GM23338 (cell line): ENCODE results near the gene ELMO3. TPM values are rescaled to one million over a fixed set of nuclear protein-coding genes. Genes with fewer than 3 reads are reported as not detected.

ENCODE experiments used
- ATAC-seq: fragments of 200-7000 bp; cut with Tn5 transposase; 3 replicates; pipeline ENCODE4 v1.9.1; 2020
- DNase-seq: peaks from one replicate; pipeline ENCODE4 v3.0.0-alpha.2; 2015; ENCODE audit warnings: low spot score
- H2AFZ ChIP-seq: fragments of 200-600 bp; sonication (generic); 2 replicates; pipeline ENCODE4 v1.8.0; 2016; ENCODE audit warnings: antibody characterized with exemption, mild to moderate bottlenecking, moderate library complexity
- H3F3A ChIP-seq: fragments of 200-600 bp; sonication (generic); replicated peaks from 2 replicates; pipeline ENCODE4 v1.8.0; 2017; ENCODE audit warnings: antibody characterized with exemption, mixed run types, low read depth
- H3K27ac ChIP-seq: fragments of 200-600 bp; sonication (generic); 2 replicates; pipeline ENCODE4 v1.6.1; 2016; ENCODE audit warnings: low read depth
- H3K27me3 ChIP-seq: fragments of 200-600 bp; sonication (generic); 2 replicates; pipeline ENCODE4 v1.8.0; 2016; ENCODE audit warnings: mild to moderate bottlenecking, mixed run types, moderate library complexity; ENCODE audit not compliant: insufficient read depth
- H3K36me3 ChIP-seq: fragments of 200-600 bp; sonication (generic); 2 replicates; pipeline ENCODE4 v1.8.0; 2016; ENCODE audit warnings: mild to moderate bottlenecking; ENCODE audit not compliant: insufficient read depth
- H3K4me1 ChIP-seq: fragments of 200-600 bp; sonication (generic); 2 replicates; pipeline ENCODE4 v1.8.0; 2016; ENCODE audit warnings: mild to moderate bottlenecking, moderate library complexity; ENCODE audit not compliant: insufficient read depth
- H3K4me2 ChIP-seq: fragments of 200-600 bp; sonication (generic); 2 replicates; pipeline ENCODE4 v1.7.1; 2017; ENCODE audit warnings: mixed run types
- H3K4me3 ChIP-seq: fragments of 200-600 bp; sonication (generic); 2 replicates; pipeline ENCODE4 v1.6.1; 2016; ENCODE audit warnings: mixed run types
- H3K79me2 ChIP-seq: fragments of 200-600 bp; sonication (generic); replicated peaks from 2 replicates; pipeline ENCODE4 v1.8.0; 2017; ENCODE audit warnings: mild to moderate bottlenecking; ENCODE audit not compliant: insufficient read depth
- H3K9me2 ChIP-seq: fragments of 200-600 bp; sonication (generic); 2 replicates; pipeline ENCODE4 v1.8.0; 2017; ENCODE audit not compliant: insufficient read depth
- H4K20me1 ChIP-seq: fragments of 200-600 bp; sonication (generic); replicated peaks from 2 replicates; pipeline ENCODE4 v1.8.0; 2017; ENCODE audit warnings: mild to moderate bottlenecking; ENCODE audit not compliant: insufficient read depth
- H3K27ac Mint-ChIP-seq: 2 replicates; pipeline ENCODE4 v1.8.0; 2020; ENCODE audit warnings: inconsistent platforms, mild to moderate bottlenecking, moderate library complexity, mixed read lengths
- H3K27me3 Mint-ChIP-seq: 3 replicates; pipeline ENCODE4 v1.8.0; 2022; ENCODE audit warnings: low read depth, mild to moderate bottlenecking, moderate library complexity, mixed read lengths, inconsistent platforms; ENCODE audit not compliant: insufficient read depth, poor library complexity
- H3K36me3 Mint-ChIP-seq: 3 replicates; pipeline ENCODE4 v1.8.0; 2021; ENCODE audit warnings: low read depth, mild to moderate bottlenecking, inconsistent platforms, moderate library complexity, mixed read lengths
- H3K4me1 Mint-ChIP-seq: 3 replicates; pipeline ENCODE4 v1.8.0; 2020; ENCODE audit warnings: mild to moderate bottlenecking, inconsistent platforms, mixed read lengths
- H3K4me3 Mint-ChIP-seq: 3 replicates; pipeline ENCODE4 v1.8.0; 2021; ENCODE audit warnings: moderate library complexity, mild to moderate bottlenecking, inconsistent platforms, mixed read lengths
- H3K9me3 Mint-ChIP-seq: 3 replicates; pipeline ENCODE4 v1.8.0; 2020; ENCODE audit warnings: moderate library complexity, mild to moderate bottlenecking, inconsistent platforms, mixed read lengths
- CREB1 ChIP-seq: fragments of 250-450 bp; sonication (Bioruptor Pico); IDR thresholded peaks from 2 replicates; pipeline ENCODE4 v1.5.0; 2020; ENCODE audit warnings: low read depth, mild to moderate bottlenecking, moderate library complexity
- EZH2 ChIP-seq: fragments of 200-600 bp; sonication (generic); IDR thresholded peaks from one replicate; pipeline ENCODE4 v1.8.0; 2017; ENCODE audit warnings: antibody characterized with exemption, mild to moderate bottlenecking, low read depth; ENCODE audit not compliant: unreplicated experiment
- JUNB ChIP-seq: IDR thresholded peaks from one replicate; pipeline ENCODE4 v1.6.1; 2016; ENCODE audit warnings: antibody characterized with exemption; ENCODE audit not compliant: unreplicated experiment
- POLR2AphosphoS5 ChIP-seq: IDR thresholded peaks from 2 replicates; pipeline ENCODE4 v1.6.1; 2016; ENCODE audit warnings: antibody characterized with exemption, low read depth
- STAT1 ChIP-seq: IDR thresholded peaks from one replicate; pipeline ENCODE4 v1.6.1; 2016; ENCODE audit warnings: antibody characterized with exemption; ENCODE audit not compliant: unreplicated experiment
- ZNF114 ChIP-seq: fragments of 250-450 bp; sonication (Bioruptor Pico); IDR thresholded peaks from 2 replicates; pipeline ENCODE4 v1.5.0; 2020; ENCODE audit warnings: mild to moderate bottlenecking, moderate library complexity
- polyA plus RNA-seq: library from polyadenylated mRNA; unstranded; fragments of >200 nt; fragmentation: Nextera tagmentation; extraction: Ambion mirVana; gene quantifications from 2 replicates; pipeline ENCODE4 v1.2.1, GENCODE V29; 2016
- total RNA-seq: library from RNA; depleted of rRNA; stranded (reverse); fragments of >200 nt; shearing (Covaris generic); gene quantifications from 2 replicates; pipeline ENCODE4 v1.2.3, GENCODE V29; 2014
- TF ChIP-seq, protein P1 (sequence below): IDR thresholded peaks from 2 replicates; pipeline ENCODE4 v1.6.1; 2016; ENCODE audit warnings: antibody characterized with exemption
- TF ChIP-seq, protein P2 (sequence below): IDR thresholded peaks from one replicate; pipeline ENCODE4 v1.6.1; 2018; ENCODE audit warnings: antibody characterized with exemption; ENCODE audit not compliant: unreplicated experiment
- TF ChIP-seq, protein P3 (sequence below), 2 experiments: fragments of 200-600 bp in 1 of 2; sonication (generic) in 1 of 2; conservative IDR thresholded peaks; 2 replicates each; pipeline versions ENCODE4 v1.5.1 to v1.6.1; 2016 to 2017; ENCODE audit warnings: antibody characterized with exemption in 2 of 2, low read depth in 2 of 2, mild to moderate bottlenecking in 2 of 2, moderate library complexity in 1 of 2

Gene ELMO3
- total and polyA plus RNA-seq, 2 experiments from 2014 or later, result 4.7 to 16.2 TPM

DNA sequence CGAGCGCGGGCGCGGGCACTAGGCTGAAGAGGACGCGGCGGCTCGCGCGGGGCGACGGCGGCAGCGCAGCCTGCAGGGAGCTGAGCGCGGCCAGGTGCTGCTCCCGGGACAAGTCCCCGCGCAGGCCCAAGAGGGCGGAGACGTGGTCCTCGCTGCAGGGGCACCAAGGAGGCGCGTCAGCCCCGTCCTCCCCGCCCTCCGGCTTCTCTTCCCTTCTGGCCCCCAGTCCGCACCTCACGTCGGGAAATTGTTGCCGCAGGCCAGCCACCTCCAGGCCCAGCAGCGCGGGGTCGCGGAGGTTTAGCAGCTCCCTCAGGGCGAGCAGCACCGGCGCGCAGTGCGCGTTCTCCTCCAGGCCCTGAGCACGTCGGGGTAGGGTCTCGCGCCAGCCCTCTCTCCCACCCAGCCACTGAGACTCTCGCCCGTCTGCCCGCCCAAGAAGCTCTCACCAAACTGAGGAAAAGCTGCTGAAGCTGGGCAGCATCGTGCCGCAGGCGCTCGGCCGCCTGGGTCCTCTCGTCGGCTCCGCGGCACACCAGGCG lies 14.4 kb upstream of the ELMO3 start:
- ATAC-seq (peak; percentile 21), DNase-seq (no peak)
- H3K4me1 ChIP-seq, result peaks cover 14% of the 10 kb centered on the region
- no peaks in the 10 kb centered on the region for H3K36me3 ChIP-seq
- TF ChIP-seq JUNB, result no peak
- TF ChIP-seq STAT1, result no peak
- TF ChIP-seq CREB1, result no peak
- TF ChIP-seq, protein P1, sequence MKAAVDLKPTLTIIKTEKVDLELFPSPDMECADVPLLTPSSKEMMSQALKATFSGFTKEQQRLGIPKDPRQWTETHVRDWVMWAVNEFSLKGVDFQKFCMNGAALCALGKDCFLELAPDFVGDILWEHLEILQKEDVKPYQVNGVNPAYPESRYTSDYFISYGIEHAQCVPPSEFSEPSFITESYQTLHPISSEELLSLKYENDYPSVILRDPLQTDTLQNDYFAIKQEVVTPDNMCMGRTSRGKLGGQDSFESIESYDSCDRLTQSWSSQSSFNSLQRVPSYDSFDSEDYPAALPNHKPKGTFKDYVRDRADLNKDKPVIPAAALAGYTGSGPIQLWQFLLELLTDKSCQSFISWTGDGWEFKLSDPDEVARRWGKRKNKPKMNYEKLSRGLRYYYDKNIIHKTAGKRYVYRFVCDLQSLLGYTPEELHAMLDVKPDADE, result no peak
- no peak for TF ChIP-seq POLR2AphosphoS5
- TF ChIP-seq EZH2, result peak; percentile 18
- no peak for TF ChIP-seq ZNF114 (CRISPR knock-in tag)
- H3K4me2 ChIP-seq, result peak overlapping the region; percentile 97
- Mint-ChIP-seq H3K4me1 (peaks cover 12% of the 10 kb centered on the region), H3K27me3 (peaks cover 30% of the 10 kb centered on the region), H3K4me3 (peak overlapping the region; percentile 84), H3K9me3 (no peaks in the 10 kb centered on the region; the same call in 2 of the 3 replicates), H3K36me3 (no peaks in the 10 kb centered on the region), H3K27ac (no peak overlapping the region)
- 0 out of 2 replicates have a peak, but pooled peaks cover 3% of the 10 kb centered on the region for H3F3A ChIP-seq
- peaks cover 28% of the 10 kb centered on the region for H3K27me3 ChIP-seq
- no peaks in the 10 kb centered on the region for H4K20me1 ChIP-seq
- H2AFZ ChIP-seq, result peak overlapping the region; percentile 94
- H3K9me2 ChIP-seq, result no peaks in the 10 kb centered on the region
- H3K4me3 ChIP-seq, result peak overlapping the region; percentile 63
- H3K27ac ChIP-seq, result no peak overlapping the region
- peaks cover 10% of the 10 kb centered on the region for H3K79me2 ChIP-seq

DNA sequence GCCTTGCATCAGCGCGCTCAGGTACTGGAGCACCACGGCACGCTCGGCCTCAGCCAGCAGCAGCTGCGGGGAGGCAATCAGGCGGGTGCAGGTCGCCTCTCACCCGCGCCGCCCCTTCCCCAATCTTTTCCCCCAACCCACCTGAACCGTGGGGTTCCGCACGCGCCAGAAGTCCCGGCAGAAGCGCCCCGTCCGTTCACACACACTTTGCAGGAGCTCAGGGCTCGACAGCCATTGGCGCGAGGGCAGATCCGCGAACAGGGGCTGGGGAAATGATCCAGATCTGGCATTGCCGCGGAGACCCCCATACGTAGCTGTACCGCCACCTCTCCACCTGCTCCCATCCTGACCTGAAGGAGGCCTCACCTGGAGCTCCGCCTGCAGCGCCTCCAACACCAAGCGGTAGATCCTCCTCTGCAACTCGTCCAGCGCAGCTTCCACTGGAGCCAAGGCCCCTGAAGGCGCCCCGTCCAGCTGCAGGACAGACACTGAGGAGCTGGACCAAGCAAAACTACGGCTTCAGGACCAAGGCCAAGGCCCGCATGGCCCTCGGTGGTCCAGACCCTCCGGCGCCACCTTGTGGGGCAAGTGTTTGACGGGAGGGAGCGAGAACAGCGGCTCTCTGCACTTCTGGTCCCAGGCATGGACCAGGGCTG lies 13.8 kb upstream of the ELMO3 start:
- Histone ChIP-seq H3K4me1 (peaks cover 14% of the 10 kb centered on the region), H2AFZ (peak overlapping the region; percentile 94), H3K4me2 (peak overlapping the region; percentile 97), H3K36me3 (no peaks in the 10 kb centered on the region), H3F3A (0 out of 2 replicates have a peak, but pooled peaks cover 3% of the 10 kb centered on the region), H4K20me1 (no peaks in the 10 kb centered on the region), H3K79me2 (peaks cover 10% of the 10 kb centered on the region), H3K27me3 (peaks cover 28% of the 10 kb centered on the region), H3K27ac (no peak overlapping the region), H3K9me2 (no peaks in the 10 kb centered on the region), H3K4me3 (peak overlapping the region; percentile 63)
- DNase-seq, result peak; percentile 98
- Mint-ChIP-seq H3K9me3 (no peaks in the 10 kb centered on the region; the same call in 2 of the 3 replicates), H3K4me3 (peak overlapping the region; percentile 84), H3K4me1 (peaks cover 12% of the 10 kb centered on the region), H3K27me3 (peaks cover 30% of the 10 kb centered on the region), H3K27ac (peak overlapping the region; percentile 42; the same call in 1 of the 2 replicates), H3K36me3 (no peaks in the 10 kb centered on the region)
- ATAC-seq, result peak; percentile 67
- TF ChIP-seq, protein P2, sequence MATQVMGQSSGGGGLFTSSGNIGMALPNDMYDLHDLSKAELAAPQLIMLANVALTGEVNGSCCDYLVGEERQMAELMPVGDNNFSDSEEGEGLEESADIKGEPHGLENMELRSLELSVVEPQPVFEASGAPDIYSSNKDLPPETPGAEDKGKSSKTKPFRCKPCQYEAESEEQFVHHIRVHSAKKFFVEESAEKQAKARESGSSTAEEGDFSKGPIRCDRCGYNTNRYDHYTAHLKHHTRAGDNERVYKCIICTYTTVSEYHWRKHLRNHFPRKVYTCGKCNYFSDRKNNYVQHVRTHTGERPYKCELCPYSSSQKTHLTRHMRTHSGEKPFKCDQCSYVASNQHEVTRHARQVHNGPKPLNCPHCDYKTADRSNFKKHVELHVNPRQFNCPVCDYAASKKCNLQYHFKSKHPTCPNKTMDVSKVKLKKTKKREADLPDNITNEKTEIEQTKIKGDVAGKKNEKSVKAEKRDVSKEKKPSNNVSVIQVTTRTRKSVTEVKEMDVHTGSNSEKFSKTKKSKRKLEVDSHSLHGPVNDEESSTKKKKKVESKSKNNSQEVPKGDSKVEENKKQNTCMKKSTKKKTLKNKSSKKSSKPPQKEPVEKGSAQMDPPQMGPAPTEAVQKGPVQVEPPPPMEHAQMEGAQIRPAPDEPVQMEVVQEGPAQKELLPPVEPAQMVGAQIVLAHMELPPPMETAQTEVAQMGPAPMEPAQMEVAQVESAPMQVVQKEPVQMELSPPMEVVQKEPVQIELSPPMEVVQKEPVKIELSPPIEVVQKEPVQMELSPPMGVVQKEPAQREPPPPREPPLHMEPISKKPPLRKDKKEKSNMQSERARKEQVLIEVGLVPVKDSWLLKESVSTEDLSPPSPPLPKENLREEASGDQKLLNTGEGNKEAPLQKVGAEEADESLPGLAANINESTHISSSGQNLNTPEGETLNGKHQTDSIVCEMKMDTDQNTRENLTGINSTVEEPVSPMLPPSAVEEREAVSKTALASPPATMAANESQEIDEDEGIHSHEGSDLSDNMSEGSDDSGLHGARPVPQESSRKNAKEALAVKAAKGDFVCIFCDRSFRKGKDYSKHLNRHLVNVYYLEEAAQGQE, result peak; percentile 97
- TF ChIP-seq STAT1, result no peak
- TF ChIP-seq, protein P3, sequence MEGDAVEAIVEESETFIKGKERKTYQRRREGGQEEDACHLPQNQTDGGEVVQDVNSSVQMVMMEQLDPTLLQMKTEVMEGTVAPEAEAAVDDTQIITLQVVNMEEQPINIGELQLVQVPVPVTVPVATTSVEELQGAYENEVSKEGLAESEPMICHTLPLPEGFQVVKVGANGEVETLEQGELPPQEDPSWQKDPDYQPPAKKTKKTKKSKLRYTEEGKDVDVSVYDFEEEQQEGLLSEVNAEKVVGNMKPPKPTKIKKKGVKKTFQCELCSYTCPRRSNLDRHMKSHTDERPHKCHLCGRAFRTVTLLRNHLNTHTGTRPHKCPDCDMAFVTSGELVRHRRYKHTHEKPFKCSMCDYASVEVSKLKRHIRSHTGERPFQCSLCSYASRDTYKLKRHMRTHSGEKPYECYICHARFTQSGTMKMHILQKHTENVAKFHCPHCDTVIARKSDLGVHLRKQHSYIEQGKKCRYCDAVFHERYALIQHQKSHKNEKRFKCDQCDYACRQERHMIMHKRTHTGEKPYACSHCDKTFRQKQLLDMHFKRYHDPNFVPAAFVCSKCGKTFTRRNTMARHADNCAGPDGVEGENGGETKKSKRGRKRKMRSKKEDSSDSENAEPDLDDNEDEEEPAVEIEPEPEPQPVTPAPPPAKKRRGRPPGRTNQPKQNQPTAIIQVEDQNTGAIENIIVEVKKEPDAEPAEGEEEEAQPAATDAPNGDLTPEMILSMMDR (conservative IDR thresholded peaks at IDR 0.05; ENCODE audit: low read depth in 2 of 2), result peak; percentile 68 to 92
